Measurements from ENCODE around the gene ENTPD5. TPM values are rescaled to one million over a fixed set of nuclear protein-coding genes. Genes with fewer than 3 reads are reported as not detected.
A peak's percentile ranks its signal among the peaks of the same experiment; 100 is the strongest.
"Not testable (repeated sequence)": the region's sequence is repeated elsewhere in the genome, so short reads cannot be mapped to it uniquely, and the experiment has no call there.

The ENTPD5 gene
- total RNA-seq, 1 experiment from 2014 or later: 15.0 TPM

DNA sequence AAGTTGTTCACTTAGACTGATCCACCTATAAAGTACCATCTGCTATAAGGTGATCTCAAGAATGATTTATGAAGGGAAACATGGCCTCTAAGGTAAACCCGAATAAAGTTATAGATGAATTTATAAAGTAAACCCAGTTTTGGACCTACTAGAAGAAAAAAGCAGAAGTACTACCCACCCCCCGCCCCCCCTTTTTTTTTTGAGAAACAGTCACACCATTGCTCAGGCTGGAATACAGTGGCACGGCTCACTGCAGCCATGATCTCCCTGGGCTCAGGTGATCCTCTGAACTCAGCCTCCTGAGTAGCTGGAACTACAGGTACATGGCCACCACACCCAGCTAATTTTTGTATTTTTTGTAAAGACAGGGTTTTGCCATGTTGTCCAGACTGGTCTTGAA is 3.9 kb downstream of the ENTPD5 start:
- in situ Hi-C loops (cut with HindIII; ENCODE audit: low pct_unique_long_range_greater_than_20kb, low sequenced_read_pairs): no loop called here
- DNase-seq (ENCODE audit: low read depth): no peak

- DNase-seq (ENCODE audit: low read depth): peak; percentile 82
- in situ Hi-C loops (cut with HindIII; ENCODE audit: low pct_unique_long_range_greater_than_20kb, low sequenced_read_pairs): no loop called here
These were observed 4.8 kb downstream of the ENTPD5 start for GRCh38 chr14:74014299-74014698.

DNA sequence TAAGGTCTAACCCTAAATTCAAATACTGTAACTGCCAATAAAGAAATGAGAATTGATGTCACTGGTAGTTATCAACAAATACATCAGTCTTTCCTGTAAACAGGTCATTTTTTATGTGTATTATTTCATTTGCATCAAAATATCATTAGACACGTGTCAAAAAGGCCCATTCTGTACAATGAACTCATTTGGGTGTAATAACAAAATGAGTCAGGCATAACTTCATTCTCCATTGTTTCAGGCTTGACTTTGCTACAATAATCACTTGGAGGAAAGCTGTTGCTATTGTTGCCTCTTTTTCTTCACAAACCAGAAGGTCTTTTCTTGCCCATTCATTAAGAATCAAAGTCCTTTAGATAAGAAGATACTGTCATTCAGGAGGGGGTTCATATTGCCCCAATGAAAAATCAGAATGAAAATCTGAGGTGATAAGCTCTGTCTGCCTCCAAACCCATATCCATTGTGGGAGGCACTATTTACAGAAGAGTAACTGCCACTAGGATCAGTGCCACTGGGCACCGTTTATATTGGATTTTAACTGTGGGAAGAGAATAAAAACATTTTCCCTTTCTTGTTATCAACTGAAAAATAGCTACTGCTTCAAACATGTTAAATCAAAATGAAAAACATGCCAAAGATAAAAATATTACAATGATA is 10.1 kb downstream of the ENTPD5 start:
- DNase-seq (ENCODE audit: low read depth): no peak
- in situ Hi-C loops (cut with HindIII; ENCODE audit: low pct_unique_long_range_greater_than_20kb, low sequenced_read_pairs): no loop called here

DNA sequence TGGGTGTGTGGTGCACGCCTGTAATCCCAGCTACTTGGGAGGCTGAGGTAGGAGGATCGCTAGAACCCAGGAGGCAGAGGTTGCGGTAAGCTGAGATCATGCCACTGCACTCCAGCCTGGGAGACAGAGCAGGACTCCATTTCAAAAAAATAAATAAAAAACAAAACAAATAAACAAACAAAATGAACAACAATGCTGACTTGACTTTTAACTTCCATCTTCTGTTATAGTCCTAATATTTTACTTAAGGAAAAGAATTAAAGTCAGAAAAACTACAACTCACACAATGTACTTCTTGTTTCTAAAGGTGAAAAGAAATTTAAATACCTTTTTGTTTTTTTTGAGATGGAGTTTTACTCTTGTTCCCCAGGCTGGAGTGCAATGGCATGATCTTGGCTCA is 13.4 kb downstream of the ENTPD5 start:
- not testable (repeated sequence) for DNase-seq (ENCODE audit: low read depth)

GRCh38 chr14:73998726-73999125 is 20.4 kb downstream of the ENTPD5 start:
- in situ Hi-C loops (cut with HindIII; ENCODE audit: low pct_unique_long_range_greater_than_20kb, low sequenced_read_pairs): no loop called here
- no peak for DNase-seq (ENCODE audit: low read depth)

More for the DNA sequence above, 13.4 kb downstream of the ENTPD5 start:
- in situ Hi-C loops (cut with HindIII; ENCODE audit: low pct_unique_long_range_greater_than_20kb, low sequenced_read_pairs): not testable (repeated sequence)

DNA sequence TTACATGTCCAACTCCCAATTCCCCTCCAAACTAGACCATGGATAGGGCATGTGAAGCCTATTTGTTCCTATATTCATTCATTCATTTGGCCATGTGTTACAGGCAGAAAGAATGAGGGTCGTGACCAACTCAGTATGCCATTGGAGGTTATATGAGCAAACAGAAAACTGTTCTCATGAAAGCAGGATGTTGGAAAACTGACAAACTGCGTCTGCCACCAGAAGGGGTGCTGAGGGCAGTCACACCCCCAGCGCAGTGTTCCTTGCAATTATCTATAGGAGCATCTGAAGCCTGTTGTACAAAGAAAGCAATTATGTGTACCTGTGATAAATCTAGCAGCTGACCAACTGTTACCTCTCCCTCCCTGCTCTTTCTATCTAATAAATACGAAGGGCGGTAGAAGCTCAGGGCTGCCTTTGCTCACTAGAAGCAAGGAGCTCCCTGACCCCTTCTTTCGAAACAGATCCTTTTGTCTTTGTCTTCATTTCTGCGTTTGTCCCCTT is 21.1 kb downstream of the ENTPD5 start:
- in situ Hi-C loops (cut with HindIII; ENCODE audit: low pct_unique_long_range_greater_than_20kb, low sequenced_read_pairs): no loop called here
- no peak for DNase-seq (ENCODE audit: low read depth)

GRCh38 chr14:73997108-73997943 is 21.8 kb downstream of the ENTPD5 start:
- DNase-seq (ENCODE audit: low read depth): peak; percentile 52
- in situ Hi-C loops (cut with HindIII; ENCODE audit: low pct_unique_long_range_greater_than_20kb, low sequenced_read_pairs): no loop called here

GRCh38 chr14:73996731-73997107 is 22.4 kb downstream of the ENTPD5 start:
- in situ Hi-C loops (cut with HindIII; ENCODE audit: low pct_unique_long_range_greater_than_20kb, low sequenced_read_pairs): no loop called here
- DNase-seq (ENCODE audit: low read depth): peak; percentile 36

GRCh38 chr14:73995977-73996378 is 23.1 kb downstream of the ENTPD5 start:
- in situ Hi-C loops (cut with HindIII; ENCODE audit: low pct_unique_long_range_greater_than_20kb, low sequenced_read_pairs): no loop called here

GRCh38 chr14:73994926-73995325 is 24.2 kb downstream of the ENTPD5 start:
- peak; percentile 55 for DNase-seq (ENCODE audit: low read depth)
- in situ Hi-C loops (cut with HindIII; ENCODE audit: low pct_unique_long_range_greater_than_20kb, low sequenced_read_pairs): not testable (repeated sequence)

More at GRCh38 chr14:73995977-73996378, 23.1 kb downstream of the ENTPD5 start:
- peak; percentile 59 for DNase-seq (ENCODE audit: low read depth)

DNA sequence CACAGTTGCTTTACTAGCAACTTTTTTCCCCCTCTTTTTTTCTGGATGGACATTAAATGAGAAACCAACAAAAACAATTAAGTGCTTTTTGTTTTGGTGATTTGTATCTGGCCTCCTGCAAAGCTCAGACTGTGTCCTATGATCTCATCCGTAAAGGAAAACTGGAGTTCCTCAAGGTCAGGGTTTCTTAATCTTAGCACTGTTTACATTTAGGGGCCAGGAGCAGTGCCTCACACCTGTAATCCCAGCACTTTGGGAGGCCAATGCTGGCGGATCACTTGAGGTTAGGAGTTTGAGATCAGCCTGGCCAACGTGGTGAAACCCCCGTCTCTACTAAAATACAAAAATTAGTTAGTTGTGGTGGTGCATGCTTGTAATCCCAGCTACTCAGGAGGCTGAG is 28.0 kb downstream of the ENTPD5 start:
- DNase-seq (ENCODE audit: low read depth): no peak
- in situ Hi-C loops (cut with HindIII; ENCODE audit: low pct_unique_long_range_greater_than_20kb, low sequenced_read_pairs): no loop called here

GRCh38 chr14:73988656-73989055 is 30.4 kb downstream of the ENTPD5 start:
- in situ Hi-C loops (cut with HindIII; ENCODE audit: low pct_unique_long_range_greater_than_20kb, low sequenced_read_pairs); DNase-seq (ENCODE audit: low read depth): not testable (repeated sequence)

DNA sequence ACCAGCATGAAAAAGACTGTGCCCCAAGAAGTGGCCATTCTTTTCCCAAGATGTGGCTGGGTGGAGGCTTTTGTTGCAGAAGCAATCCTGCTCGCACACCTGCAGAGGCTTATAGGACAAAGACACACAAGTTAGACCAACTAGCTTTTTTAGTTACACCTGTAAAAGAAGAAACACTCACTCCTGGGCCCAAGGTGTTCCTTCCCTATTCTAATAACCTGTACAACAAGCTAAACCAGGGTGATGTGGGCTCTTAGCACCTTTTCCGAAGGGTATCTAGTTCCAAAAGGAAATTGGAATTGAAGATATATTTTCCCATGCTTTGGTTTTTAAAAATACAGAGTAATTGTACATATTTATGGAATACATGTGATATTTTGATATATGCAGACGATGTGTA is 31.0 kb downstream of the ENTPD5 start:
- DNase-seq (ENCODE audit: low read depth): no peak
- in situ Hi-C loops (cut with HindIII; ENCODE audit: low pct_unique_long_range_greater_than_20kb, low sequenced_read_pairs): no loop called here

DNA sequence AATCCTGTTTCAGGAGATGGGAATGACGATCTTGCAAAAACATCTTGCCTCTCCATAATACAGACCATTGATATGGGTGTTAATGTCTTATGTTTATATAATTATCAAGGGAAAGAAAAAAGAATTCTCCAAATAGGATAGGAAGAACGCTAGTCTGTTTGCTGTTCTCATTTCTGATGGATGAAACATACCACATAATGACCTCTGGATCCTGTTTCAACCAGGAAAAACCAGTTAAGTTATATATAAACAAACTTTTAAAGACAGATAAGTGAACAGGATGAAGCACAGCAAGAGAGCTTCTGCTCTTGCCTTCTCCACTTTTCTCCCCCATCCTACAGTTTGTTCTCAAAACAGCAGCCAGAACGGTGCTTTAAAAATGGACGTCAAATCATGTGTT is 41.2 kb downstream of the ENTPD5 start:
- no peak for DNase-seq (ENCODE audit: low read depth)
- in situ Hi-C loops (cut with HindIII; ENCODE audit: low pct_unique_long_range_greater_than_20kb, low sequenced_read_pairs): no loop called here

DNA sequence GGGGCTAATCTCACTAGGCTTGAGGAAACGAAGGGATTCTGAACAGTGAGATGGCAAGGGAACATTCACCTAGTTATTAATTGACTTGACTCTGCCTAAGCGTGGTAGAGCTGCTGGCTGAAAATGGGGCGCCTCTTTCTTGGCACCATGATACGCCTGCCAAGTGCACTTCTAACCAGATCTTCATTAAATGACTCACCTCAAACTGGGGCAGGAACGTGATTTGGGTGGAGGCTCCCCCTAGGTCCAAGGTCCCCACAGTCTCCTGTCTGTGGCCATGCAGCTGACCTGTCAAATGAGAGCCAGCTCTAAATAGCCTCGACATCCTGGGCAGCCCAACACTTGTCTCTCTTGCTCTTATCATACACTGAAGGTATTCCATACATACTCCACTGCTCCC is 43.0 kb downstream of the ENTPD5 start:
- in situ Hi-C loops (cut with HindIII; ENCODE audit: low pct_unique_long_range_greater_than_20kb, low sequenced_read_pairs): no loop called here
- DNase-seq (ENCODE audit: low read depth): no peak

DNA sequence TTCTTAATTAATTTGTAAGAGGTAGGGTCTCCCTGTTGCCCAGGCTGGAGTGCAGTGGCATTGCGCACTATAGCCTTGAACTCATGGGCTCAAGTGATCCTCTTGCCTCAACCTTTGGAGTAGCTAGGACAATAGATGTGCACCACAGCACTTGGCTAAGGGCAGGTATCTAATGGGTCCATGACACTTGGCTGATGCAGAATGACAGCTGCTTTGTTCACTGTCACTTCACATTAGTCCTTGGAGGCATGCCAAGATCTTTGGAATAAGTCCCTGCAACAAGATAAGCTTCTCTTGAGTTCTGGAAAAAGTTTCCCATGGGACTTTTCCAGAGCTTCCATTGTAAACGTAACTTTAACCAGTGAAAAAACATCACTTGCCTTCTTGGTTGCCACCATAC is 45.6 kb downstream of the ENTPD5 start:
- in situ Hi-C loops (cut with HindIII; ENCODE audit: low pct_unique_long_range_greater_than_20kb, low sequenced_read_pairs): no loop called here
- no peak for DNase-seq (ENCODE audit: low read depth)

DNA sequence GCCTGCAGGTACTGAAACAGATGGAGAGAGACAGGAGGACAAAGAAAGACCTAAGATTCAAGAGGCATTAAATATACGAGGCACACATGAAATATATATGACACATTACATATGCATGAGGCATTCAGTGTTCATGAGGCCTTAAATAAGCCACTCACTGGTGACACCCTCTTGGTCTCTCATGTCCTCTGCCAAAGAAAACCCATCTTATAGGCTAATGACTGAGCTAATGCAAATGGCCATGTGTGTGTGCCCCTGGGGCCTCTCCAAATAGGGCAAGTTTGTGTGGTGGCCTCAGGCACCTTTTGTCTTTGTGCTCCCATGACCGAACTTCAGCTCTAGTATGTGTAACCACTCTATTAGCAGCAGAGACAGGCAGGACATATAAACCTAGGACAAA is 50.2 kb downstream of the ENTPD5 start:
- in situ Hi-C loops (cut with HindIII; ENCODE audit: low pct_unique_long_range_greater_than_20kb, low sequenced_read_pairs): no loop called here
- no peak for DNase-seq (ENCODE audit: low read depth)

- no peak for DNase-seq (ENCODE audit: low read depth)
- in situ Hi-C loops (cut with HindIII; ENCODE audit: low pct_unique_long_range_greater_than_20kb, low sequenced_read_pairs): no loop called here
These were observed 53.9 kb downstream of the ENTPD5 start for GRCh38 chr14:73965216-73965615.

- in situ Hi-C loops (cut with HindIII; ENCODE audit: low pct_unique_long_range_greater_than_20kb, low sequenced_read_pairs): no loop called here
- DNase-seq (ENCODE audit: low read depth): no peak
These were observed 57.9 kb downstream of the ENTPD5 start for GRCh38 chr14:73961192-73961591.

All from Caki2 (cell line).